CD4-positive, alpha-beta memory T cell (primary cell): ENCODE measurements around the gene TAS1R2. TPM values are rescaled to one million over a fixed set of nuclear protein-coding genes. Genes with fewer than 3 reads are reported as not detected.
"Not testable (repeated sequence)": the region's sequence is repeated elsewhere in the genome, so short reads cannot be mapped to it uniquely, and the experiment has no call there.

ENCODE experiments used
- CTCF ChIA-PET: fragments of 350-600 bp; sonication (Branson Sonifier 250); formaldehyde crosslinking; loops from one replicate; lab custom pipeline; 2021; ENCODE audit warnings: inconsistent platforms; ENCODE audit not compliant: partially characterized antibody; lab: Charles Lee
- POLR2A ChIA-PET: fragments of 350-600 bp; sonication (Branson Sonifier 250); formaldehyde crosslinking; loops from one replicate; lab custom pipeline; 2021; ENCODE audit not compliant: partially characterized antibody; lab: Charles Lee
- DNase-seq, 5 donors: peaks; one replicate each; pipeline versions ENCODE4 v3.0.0 to v3.0.0-alpha.2; 2020 to 2022; ENCODE audit warnings: mixed read lengths in 1 of 5
- H3K27ac ChIP-seq: one replicate; pipeline ENCODE4 v1.7.0; 2013; ENCODE audit warnings: low read depth, low read length
- H3K27me3 ChIP-seq: 2 replicates; pipeline ENCODE4 v1.7.0; 2013; ENCODE audit warnings: mild to moderate bottlenecking, low read length, moderate library complexity; ENCODE audit not compliant: insufficient read depth
- H3K36me3 ChIP-seq: 2 replicates; pipeline ENCODE4 v1.7.0; 2013; ENCODE audit warnings: mild to moderate bottlenecking, low read length, moderate library complexity; ENCODE audit not compliant: insufficient read depth
- H3K4me1 ChIP-seq: 2 replicates; pipeline ENCODE4 v1.7.0; 2013; ENCODE audit warnings: mild to moderate bottlenecking, low read length, moderate library complexity; ENCODE audit not compliant: insufficient read depth
- H3K4me3 ChIP-seq, 2 donors: one replicate each; pipeline ENCODE4 v1.7.0; 2013; ENCODE audit warnings: low read length in 2 of 2, mild to moderate bottlenecking in 1 of 2
- H3K9me3 ChIP-seq, 2 donors: one replicate each; pipeline ENCODE4 v1.7.0; 2013; ENCODE audit warnings: low read length in 2 of 2, control low read depth in 1 of 2; ENCODE audit not compliant: control insufficient read depth in 1 of 2
- H3K27ac Mint-ChIP-seq, 7 donors: one replicate each; pipeline ENCODE4 v1.8.0; 2020 to 2021; ENCODE audit warnings: mixed read lengths in 7 of 7, mild to moderate bottlenecking in 6 of 7, inconsistent platforms in 3 of 7, moderate library complexity in 3 of 7
- H3K27me3 Mint-ChIP-seq, 2 donors: one replicate each; pipeline ENCODE4 v1.8.0; 2020 to 2021; ENCODE audit warnings: mixed read lengths in 2 of 2
- H3K36me3 Mint-ChIP-seq, 2 donors: one replicate each; pipeline ENCODE4 v1.8.0; 2020 to 2021; ENCODE audit warnings: mixed read lengths in 2 of 2, inconsistent platforms in 1 of 2, mild to moderate bottlenecking in 1 of 2
- H3K4me1 Mint-ChIP-seq, 4 donors: one replicate each; pipeline ENCODE4 v1.8.0; 2020 to 2021; ENCODE audit warnings: mixed read lengths in 4 of 4, mild to moderate bottlenecking in 1 of 4
- H3K4me3 Mint-ChIP-seq, 8 donors: one replicate each; pipeline ENCODE4 v1.8.0; 2020 to 2021; ENCODE audit warnings: mixed read lengths in 8 of 8, mild to moderate bottlenecking in 7 of 8, moderate library complexity in 6 of 8, inconsistent platforms in 3 of 8
- H3K9me3 Mint-ChIP-seq, 8 donors: one replicate each; pipeline ENCODE4 v1.8.0; 2020 to 2021; ENCODE audit warnings: mixed read lengths in 8 of 8, mild to moderate bottlenecking in 5 of 8, inconsistent platforms in 3 of 8, moderate library complexity in 1 of 8
- intact Hi-C: fragments of 100-400 bp; cut with micrococcal nuclease; formaldehyde crosslinking; loops from one replicate; pipeline ENCODE4 v1.15.1; 2023
- polyA plus RNA-seq, 2 donors: library from polyadenylated mRNA; unstranded; fragments of 300-500 nt; fragmentation: Illumina TruSeq; gene quantifications; one replicate each; pipeline ENCODE4 v1.2.3, GENCODE V29; 2021
- total RNA-seq, 2 experiments: library from RNA; stranded (reverse); gene quantifications; one replicate each; pipeline ENCODE4 v1.2.3, GENCODE V29; 2021

TAS1R2 gene
- total and polyA plus RNA-seq, 4 experiments from 2014 or later: not detected

GRCh38 chr1:18847723-18848122, 11.7 kb downstream of the TAS1R2 start:
- CTCF ChIA-PET: interaction anchor here (1.1 kb wide), 1 partner anchor 37 kb away, joined by 3 read pairs; no protein-coding TSS in a partner anchor
- DNase-seq, H3K4me3 Mint-ChIP-seq, H3K36me3 ChIP-seq, H3K36me3 Mint-ChIP-seq, H3K4me1 Mint-ChIP-seq, H3K9me3 ChIP-seq, H3K27me3 ChIP-seq, intact Hi-C loops, H3K27me3 Mint-ChIP-seq, POLR2A ChIA-PET, H3K4me3 ChIP-seq, H3K4me1 ChIP-seq, H3K27ac ChIP-seq: not testable (repeated sequence)
- H3K27ac Mint-ChIP-seq: peak overlapping the region in 1 of 7 donors; percentile 11
- H3K9me3 Mint-ChIP-seq: peaks cover 2 to 14% (median 8%) of the 10 kb centered on the region in 8 donors

- peaks cover 0 to 14% (median 8%) of the 10 kb centered on the region in 8 donors for H3K9me3 Mint-ChIP-seq
- no peak overlapping the region for H3K27ac ChIP-seq
- H3K4me1 ChIP-seq: no peaks in the 10 kb centered on the region
- H3K36me3 Mint-ChIP-seq: no peaks in the 10 kb centered on the region
- no peak for DNase-seq
- H3K27me3 ChIP-seq: peaks cover 1% of the 10 kb centered on the region
- H3K9me3 ChIP-seq: no peaks in the 10 kb centered on the region
- H3K4me3 Mint-ChIP-seq: no peak overlapping the region
- peaks cover 15% of the 10 kb centered on the region in 2 donors for H3K27me3 Mint-ChIP-seq
- ChIA-PET CTCF (no interaction called here), POLR2A (no interaction called here)
- H3K4me1 Mint-ChIP-seq: no peaks in the 10 kb centered on the region
- no peak overlapping the region for H3K27ac Mint-ChIP-seq
- no peaks in the 10 kb centered on the region for H3K36me3 ChIP-seq
- no peak overlapping the region for H3K4me3 ChIP-seq
- intact Hi-C loops: no loop called here
These were observed 19.3 kb downstream of the TAS1R2 start for GRCh38 chr1:18840145-18840544.

GRCh38 chr1:18836654-18837053, 22.8 kb downstream of the TAS1R2 start:
- no peaks in the 10 kb centered on the region for H3K9me3 ChIP-seq
- H3K27ac ChIP-seq: no peak overlapping the region
- H3K4me3 ChIP-seq: no peak overlapping the region
- Mint-ChIP-seq H3K4me1 (no peaks in the 10 kb centered on the region), H3K9me3 (peaks cover 0 to 2% (median 0%) of the 10 kb centered on the region in 8 donors), H3K4me3 (no peak overlapping the region), H3K36me3 (no peaks in the 10 kb centered on the region), H3K27me3 (peaks cover 15 to 16% of the 10 kb centered on the region in 2 donors), H3K27ac (no peak overlapping the region)
- ChIA-PET CTCF (no interaction called here), POLR2A (no interaction called here)
- peaks cover 6% of the 10 kb centered on the region for H3K27me3 ChIP-seq
- H3K36me3 ChIP-seq: no peaks in the 10 kb centered on the region
- intact Hi-C loops: no loop called here
- H3K4me1 ChIP-seq: no peaks in the 10 kb centered on the region
- no peak for DNase-seq

GRCh38 chr1:18832319-18832718, 27.1 kb downstream of the TAS1R2 start:
- H3K27me3 ChIP-seq, H3K9me3 ChIP-seq, H3K4me1 ChIP-seq, CTCF ChIA-PET, H3K36me3 ChIP-seq, POLR2A ChIA-PET, DNase-seq, H3K27ac Mint-ChIP-seq, H3K36me3 Mint-ChIP-seq, H3K4me3 Mint-ChIP-seq, H3K4me1 Mint-ChIP-seq, intact Hi-C loops, H3K27ac ChIP-seq, H3K4me3 ChIP-seq: not testable (repeated sequence)
- Mint-ChIP-seq H3K27me3 (peaks cover 9 to 14% of the 10 kb centered on the region in 2 donors), H3K9me3 (peaks cover 0 to 20% (median 5%) of the 10 kb centered on the region in 8 donors)

- POLR2A ChIA-PET: no interaction called here
These were observed 27.8 kb downstream of the TAS1R2 start for GRCh38 chr1:18831656-18832055.

GRCh38 chr1:18830596-18830995, 28.9 kb downstream of the TAS1R2 start:
- Histone ChIP-seq H3K27ac (no peak overlapping the region), H3K4me1 (no peaks in the 10 kb centered on the region), H3K36me3 (no peaks in the 10 kb centered on the region), H3K27me3 (peaks cover 6% of the 10 kb centered on the region), H3K4me3 (no peak overlapping the region), H3K9me3 (no peaks in the 10 kb centered on the region)
- intact Hi-C loops: no loop called here
- Mint-ChIP-seq H3K27me3 (peaks cover 12 to 15% of the 10 kb centered on the region in 2 donors), H3K27ac (no peak overlapping the region), H3K36me3 (peaks cover 0 to 3% of the 10 kb centered on the region in 2 donors), H3K9me3 (peaks cover 0 to 22% (median 5%) of the 10 kb centered on the region in 8 donors), H3K4me1 (no peaks in the 10 kb centered on the region), H3K4me3 (no peak overlapping the region)
- CTCF ChIA-PET: interaction anchor here (0.8 kb wide), 1 partner anchor 10 kb away, joined by 3 read pairs; no protein-coding TSS in a partner anchor
- POLR2A ChIA-PET: no interaction called here
- DNase-seq: no peak

More at GRCh38 chr1:18831656-18832055, 27.8 kb downstream of the TAS1R2 start:
- no peaks in the 10 kb centered on the region for H3K36me3 Mint-ChIP-seq
- Histone ChIP-seq H3K36me3 (no peaks in the 10 kb centered on the region), H3K4me1 (no peaks in the 10 kb centered on the region), H3K4me3 (no peak overlapping the region), H3K9me3 (no peaks in the 10 kb centered on the region), H3K27me3 (peaks cover 6% of the 10 kb centered on the region), H3K27ac (no peak overlapping the region)
- no peak for DNase-seq
- CTCF ChIA-PET: no interaction called here
- H3K27me3 Mint-ChIP-seq: peaks cover 9 to 14% of the 10 kb centered on the region in 2 donors
- peaks cover 0 to 20% (median 5%) of the 10 kb centered on the region in 8 donors for H3K9me3 Mint-ChIP-seq
- H3K4me3 Mint-ChIP-seq: no peak overlapping the region
- intact Hi-C loops: no loop called here
- H3K4me1 Mint-ChIP-seq: no peaks in the 10 kb centered on the region
- no peak overlapping the region for H3K27ac Mint-ChIP-seq

- Mint-ChIP-seq H3K27ac (no peak overlapping the region), H3K4me3 (no peak overlapping the region), H3K9me3 (peaks cover 0 to 22% (median 5%) of the 10 kb centered on the region in 8 donors), H3K36me3 (peaks cover 0 to 3% of the 10 kb centered on the region in 2 donors), H3K27me3 (peaks cover 6 to 12% of the 10 kb centered on the region in 2 donors), H3K4me1 (no peaks in the 10 kb centered on the region)
- ChIA-PET CTCF (interaction anchor here (0.8 kb wide), 1 partner anchor 9 kb away, joined by 3 read pairs; no protein-coding TSS in a partner anchor), POLR2A (no interaction called here)
- no peak overlapping the region for H3K27ac ChIP-seq
- H3K9me3 ChIP-seq: no peaks in the 10 kb centered on the region
- DNase-seq: no peak
- H3K4me3 ChIP-seq: no peak overlapping the region
- no peaks in the 10 kb centered on the region for H3K36me3 ChIP-seq
- intact Hi-C loops: no loop called here
- no peaks in the 10 kb centered on the region for H3K4me1 ChIP-seq
- H3K27me3 ChIP-seq: no peaks in the 10 kb centered on the region
These were observed 29.8 kb downstream of the TAS1R2 start for GRCh38 chr1:18829671-18830070.
